Measurements from ENCODE around the gene DHX30. TPM values are rescaled to one million over a fixed set of nuclear protein-coding genes. Genes with fewer than 3 reads are reported as not detected.

The DHX30 gene
- total and polyA plus RNA-seq, 2 of the 8 experiments (the other 6 are each of a cell fraction or from before 2014, with no cell fraction given) = 82.4 to 97.9 TPM

GRCh38 chr3:47855461-47856383, 52.8 kb downstream of the DHX30 start:
- FAIRE-seq = no peak
- POLR2A ChIA-PET (ENCODE audit: partially characterized antibody) = interaction anchor here (0.6 to 1.3 kb wide), 4 partner anchors 8 to 39 kb away, joined by 3 to 6 read pairs (median 4); no protein-coding TSS in a partner anchor
- no peaks in the 10 kb centered on the region for H3K4me1 ChIP-seq (replicated peaks in 1 of 4; ENCODE audit: control insufficient read depth in 3 of 4, insufficient read depth in 4 of 4, low read length in 3 of 4)
- TF ChIP-seq MAX (IDR thresholded peaks at IDR 0.05) (no peak), SP1 (IDR thresholded peaks at IDR 0.05; ENCODE audit: low read depth, low read length) (no peak), GABPA (IDR thresholded peaks at IDR 0.05; ENCODE audit: borderline replicate concordance, insufficient read depth, low read length) (no peak), EZH2 (IDR thresholded peaks at IDR 0.05; ENCODE audit: low read depth, low read length, severe bottlenecking) (no peak), GTF2F1 (IDR thresholded peaks at IDR 0.05; ENCODE audit: borderline replicate concordance, low read depth, low read length) (no peak)

More at GRCh38 chr3:47855461-47856383, 52.8 kb downstream of the DHX30 start:
- Histone ChIP-seq H3K4ac (replicated peaks; ENCODE audit: insufficient read length, low read depth, low read length) (no peak overlapping the region), H3K23me2 (ENCODE audit: low read depth, low read length) (no peaks in the 10 kb centered on the region; the same call in 1 of the 2 replicates), H4K8ac (ENCODE audit: extremely low read depth, insufficient read depth, low read length) (no peak overlapping the region), H3K9ac (replicated peaks in 1 of 4; ENCODE audit: extremely low read depth in 1 of 4, low read depth in 3 of 4, low read length in 3 of 4) (no peak overlapping the region), H2BK20ac (ENCODE audit: low read length) (no peak overlapping the region), H3K4me3 (ENCODE audit: extremely low read depth in 1 of 4, insufficient read depth in 2 of 4, low read depth in 3 of 4, low read length in 4 of 4) (no peak overlapping the region), H3K4me2 (ENCODE audit: insufficient read depth in 1 of 2, low read depth in 2 of 2, low read length in 2 of 2) (no peak overlapping the region), H2BK5ac (ENCODE audit: low read depth, low read length) (no peak overlapping the region), H2BK12ac (ENCODE audit: low read depth, low read length) (no peak overlapping the region), H3K18ac (ENCODE audit: extremely low read depth, low read length) (no peak overlapping the region), H3K27me3 (replicated peaks in 1 of 4; ENCODE audit: control insufficient read depth in 3 of 4, extremely low read depth in 1 of 4, insufficient read depth in 3 of 4, low read length in 3 of 4) (no peaks in the 10 kb centered on the region), H3K14ac (ENCODE audit: insufficient read length) (no peak overlapping the region), H3K56ac (replicated peaks; ENCODE audit: insufficient read length, low read depth, low read length) (no peak overlapping the region), H2AFZ (ENCODE audit: low read length) (no peak overlapping the region), H3K79me2 (ENCODE audit: control insufficient read depth in 1 of 2, insufficient read depth in 2 of 2, low read length in 2 of 2) (no peaks in the 10 kb centered on the region), H4K20me1 (replicated peaks in 1 of 2; ENCODE audit: control insufficient read depth in 1 of 2, insufficient read depth in 2 of 2, low read length in 2 of 2) (peaks cover 2 to 15% of the 10 kb centered on the region in 2 experiments), H2BK120ac (replicated peaks; ENCODE audit: low read depth, low read length) (no peak overlapping the region), H4K5ac (ENCODE audit: insufficient read length, low read depth, low read length) (no peak overlapping the region), H4K91ac (replicated peaks; ENCODE audit: insufficient read length, low read length) (no peak overlapping the region), H3K36me3 (ENCODE audit: control insufficient read depth in 2 of 4, insufficient read depth in 4 of 4, low read length in 3 of 4) (peaks cover 15 to 43% (median 26%) of the 10 kb centered on the region in 4 experiments; a peak in 6 of 8 replicates), H2BK15ac (ENCODE audit: low read length) (no peak overlapping the region), H3K27ac (ENCODE audit: low read depth, low read length) (no peak overlapping the region), H3K79me1 (ENCODE audit: low read depth, low read length) (no peaks in the 10 kb centered on the region), H3K9me3 (ENCODE audit: insufficient read depth in 2 of 2, low read depth in 1 of 2, low read length in 1 of 2) (no peaks in the 10 kb centered on the region), H2AK5ac (ENCODE audit: low read depth, low read length) (no peak overlapping the region), H3K23ac (ENCODE audit: insufficient read length) (no peak overlapping the region)
- 94% methylated on average over 21 of the region's 21 CpGs; no CpG with 5 or more reads in 1 of the 2 experiments for WGBS, 2 experiments (ENCODE audit: extremely low coverage in 1 of 2, insufficient coverage in 1 of 2, insufficient read length in 1 of 2, insufficient replicate concordance in 2 of 2, low coverage in 1 of 2, low lambda C conversion rate in 2 of 2, missing lambda C conversion rate in 1 of 2)
- DNase-seq (ENCODE audit: low read depth in 1 of 2, low spot score in 2 of 2) = no peak
- CTCF ChIA-PET (ENCODE audit: partially characterized antibody) = interaction anchor here (0.6 to 5.0 kb wide), 10 partner anchors 10 to 296 kb away, joined by 3 to 38 read pairs (median 4); no protein-coding TSS in a partner anchor
